ENCODE data around the gene RUSC1. TPM values are rescaled to one million over a fixed set of nuclear protein-coding genes. Genes with fewer than 3 reads are reported as not detected.

RUSC1 gene
- total RNA-seq, 1 experiment from 2014 or later, result 66.9 TPM

- Histone ChIP-seq H3K23ac (ENCODE audit: insufficient read length, low read depth, low read length) (no peak overlapping the region), H2AK5ac (ENCODE audit: insufficient read length, low read length) (no peak overlapping the region), H3K27me3 (ENCODE audit: insufficient read depth, low read length) (no peaks in the 10 kb centered on the region), H4K91ac (ENCODE audit: insufficient read length, low read depth, low read length) (no peak overlapping the region), H3K79me1 (ENCODE audit: insufficient read depth, low read depth, low read length, poor library complexity, severe bottlenecking) (no peaks in the 10 kb centered on the region), H3K4me2 (ENCODE audit: insufficient read depth, insufficient read length, low read length) (no peak overlapping the region), H2BK12ac (ENCODE audit: insufficient read length, low read depth, low read length) (no peak overlapping the region), H3K79me2 (ENCODE audit: insufficient read depth, low read length) (no peaks in the 10 kb centered on the region), H3T11ph (ENCODE audit: low read length) (no peak overlapping the region), H3K23me2 (ENCODE audit: insufficient read length, low read depth, low read length, poor library complexity, severe bottlenecking) (peaks cover 3% of the 10 kb centered on the region), H3K14ac (ENCODE audit: insufficient read depth, low read length) (no peak overlapping the region), H4K20me1 (ENCODE audit: control insufficient read depth, insufficient read depth, insufficient read length) (no peaks in the 10 kb centered on the region), H3K4ac (ENCODE audit: low read depth, low read length) (no peak overlapping the region), H3K56ac (ENCODE audit: insufficient read length, low read depth, low read length) (no peak overlapping the region), H2BK20ac (ENCODE audit: low read depth, low read length, poor library complexity, severe bottlenecking) (no peak overlapping the region), H4K5ac (ENCODE audit: insufficient read length, low read depth, low read length) (no peak overlapping the region), H3K27ac (ENCODE audit: insufficient read length, low read depth, low read length) (no peak overlapping the region), H3K9ac (ENCODE audit: extremely low read depth, insufficient read length, low read length) (no peak overlapping the region), H2BK120ac (ENCODE audit: low read depth, low read length, poor library complexity, severe bottlenecking) (no peak overlapping the region), H3K4me1 (ENCODE audit: insufficient read depth, low read length) (no peaks in the 10 kb centered on the region), H4K8ac (replicated peaks; ENCODE audit: insufficient read length, low read depth, low read length) (no peak overlapping the region), H2BK5ac (ENCODE audit: insufficient read length, low read length) (no peak overlapping the region), H2AFZ (ENCODE audit: low read length) (no peak overlapping the region), H2BK15ac (ENCODE audit: low read depth, low read length) (no peak overlapping the region), H3K18ac (ENCODE audit: insufficient read length, low read depth, low read length) (no peak overlapping the region), H3K9me3 (ENCODE audit: control insufficient read depth, low read depth, low read length) (no peaks in the 10 kb centered on the region)
- Mint-ChIP-seq H3K4me3 (no peak overlapping the region; a peak in 1 of 5 replicates), H3K9me3 (no peaks in the 10 kb centered on the region), H3K27ac (no peak overlapping the region), H3K36me3 (ENCODE audit: insufficient read depth in 1 of 3, low read depth in 3 of 3) (peaks cover 4 to 12% (median 4%) of the 10 kb centered on the region in 3 experiments; a peak in 4 of 7 replicates), H3K4me1 (peaks cover 0 to 3% of the 10 kb centered on the region in 2 experiments; a peak in 1 of 4 replicates), H3K27me3 (ENCODE audit: low read depth) (no peaks in the 10 kb centered on the region; the same call in 1 of the 2 replicates)
- WGBS (ENCODE audit: extremely low coverage, insufficient read length, low lambda C conversion rate), result no CpG with 5 or more reads among the region's 2 CpGs
- TF ChIP-seq CTCF (conservative IDR thresholded peaks at IDR 0.05), result no peak
- no peak for DNase-seq
Measured at GRCh38 chr1:155286544-155286943, 34.1 kb upstream of the RUSC1 start.
